OCI-LY1 (cell line): ENCODE data around the gene TMEM44.

Experiments
- H2AFZ ChIP-seq: fragments of 200-600 bp; sonication (generic), shearing (Covaris generic); 2 replicates; pipeline ENCODE4 v1.6.0; 2014; ENCODE audit warnings: antibody characterized with exemption, mild to moderate bottlenecking, low read length
- H3F3A ChIP-seq: fragments of 200-600 bp; sonication (generic), shearing (Covaris generic); 2 replicates; pipeline ENCODE4 v1.6.0; 2014; ENCODE audit warnings: mild to moderate bottlenecking, antibody characterized with exemption, low read length, moderate library complexity; ENCODE audit not compliant: insufficient read depth
- H3K27ac ChIP-seq: fragments of 200-600 bp; sonication (generic); 2 replicates; pipeline ENCODE4 v1.5.1; 2014; ENCODE audit warnings: low read length, mixed run types, mild to moderate bottlenecking, low read depth; ENCODE audit not compliant: poor library complexity, severe bottlenecking
- H3K27me3 ChIP-seq: fragments of 200-600 bp; sonication (generic); 2 replicates; pipeline ENCODE4 v1.6.0; 2014; ENCODE audit warnings: antibody characterized with exemption, mild to moderate bottlenecking, low read length, moderate library complexity; ENCODE audit not compliant: insufficient read depth
- H3K36me3 ChIP-seq: fragments of 200-600 bp; sonication (generic); 2 replicates; pipeline ENCODE4 v1.6.1; 2014; ENCODE audit warnings: mild to moderate bottlenecking, antibody characterized with exemption, low read length, moderate library complexity, mixed read lengths; ENCODE audit not compliant: insufficient read depth
- H3K4me1 ChIP-seq: fragments of 200-600 bp; sonication (generic); 2 replicates; pipeline ENCODE4 v1.5.1; 2014; ENCODE audit warnings: mild to moderate bottlenecking, low read length, moderate library complexity; ENCODE audit not compliant: insufficient read depth, severe bottlenecking
- H3K4me2 ChIP-seq: fragments of 200-600 bp; sonication (generic), shearing (Covaris generic); 2 replicates; pipeline ENCODE4 v1.6.1; 2014; ENCODE audit warnings: low read length
- H3K4me3 ChIP-seq: fragments of 200-600 bp; sonication (generic); 2 replicates; pipeline ENCODE4 v1.5.1; 2014; ENCODE audit warnings: low read length, low read depth, mild to moderate bottlenecking, mixed read lengths; ENCODE audit not compliant: poor library complexity, severe bottlenecking
- H3K79me2 ChIP-seq: fragments of 200-600 bp; shearing (Covaris generic); 2 replicates; pipeline ENCODE4 v1.6.1; 2016; ENCODE audit warnings: mixed run types, low read length, mixed read lengths; ENCODE audit not compliant: insufficient read depth
- H3K9ac ChIP-seq: fragments of 200-600 bp; sonication (generic), shearing (Covaris generic); 2 replicates; pipeline ENCODE4 v1.6.1; 2014; ENCODE audit warnings: mild to moderate bottlenecking, low read length, mixed read lengths
- H3K9me2 ChIP-seq: fragments of 200-600 bp; sonication (generic), shearing (Covaris generic); 2 replicates; pipeline ENCODE4 v1.6.1; 2014; ENCODE audit warnings: low read depth, mild to moderate bottlenecking, low read length, mixed read lengths
- H3K9me3 ChIP-seq: fragments of 200-600 bp; shearing (Covaris generic); 2 replicates; pipeline ENCODE4 v1.6.1; 2014; ENCODE audit warnings: low read length, mixed read lengths
- H4K20me1 ChIP-seq: fragments of 200-600 bp; sonication (generic), shearing (Covaris generic); 2 replicates; pipeline ENCODE4 v1.6.0; 2016; ENCODE audit warnings: mild to moderate bottlenecking, low read length; ENCODE audit not compliant: insufficient read depth
- CTCF ChIP-seq: fragments of 200-600 bp; sonication (generic), shearing (Covaris generic); IDR thresholded peaks from 2 replicates; pipeline ENCODE4 v1.5.1; 2017; ENCODE audit warnings: mild to moderate bottlenecking, antibody characterized with exemption, low read length, moderate library complexity, mixed read lengths
- EZH2 ChIP-seq: fragments of 200-600 bp; sonication (generic), shearing (Covaris generic); IDR thresholded peaks from 2 replicates; pipeline ENCODE4 v1.8.0; 2017; ENCODE audit warnings: borderline replicate concordance, mixed run types, mild to moderate bottlenecking, antibody characterized with exemption, low read length, moderate library complexity, mixed read lengths

TMEM44 gene

GRCh38 chr3:194675081-194675640, 41.9 kb upstream of the TMEM44 start:
- no peaks in the 10 kb centered on the region for H3K9me2 ChIP-seq
- no peaks in the 10 kb centered on the region for H3K36me3 ChIP-seq
- H3K9me3 ChIP-seq, result no peaks in the 10 kb centered on the region
- H3K4me1 ChIP-seq, result peaks cover 17% of the 10 kb centered on the region
- H3K27me3 ChIP-seq, result no peaks in the 10 kb centered on the region
- no peak overlapping the region for H2AFZ ChIP-seq
- H3K79me2 ChIP-seq, result peaks cover 17% of the 10 kb centered on the region
- no peaks in the 10 kb centered on the region for H3F3A ChIP-seq
- TF ChIP-seq CTCF, result no peak
- no peak overlapping the region for H3K9ac ChIP-seq
- no peak overlapping the region for H3K27ac ChIP-seq
- no peak overlapping the region for H3K4me3 ChIP-seq
- H3K4me2 ChIP-seq, result no peak overlapping the region
- no peaks in the 10 kb centered on the region for H4K20me1 ChIP-seq

- H3F3A ChIP-seq, result no peaks in the 10 kb centered on the region
- no peaks in the 10 kb centered on the region for H3K27me3 ChIP-seq
- H4K20me1 ChIP-seq, result no peaks in the 10 kb centered on the region
- TF ChIP-seq EZH2, result no peak
- TF ChIP-seq CTCF, result no peak
- no peak overlapping the region for H3K4me3 ChIP-seq
- peaks cover 18% of the 10 kb centered on the region for H3K4me1 ChIP-seq
- no peak overlapping the region for H3K4me2 ChIP-seq
- H3K9ac ChIP-seq, result no peak overlapping the region
- no peaks in the 10 kb centered on the region for H3K9me3 ChIP-seq
- peaks cover 20% of the 10 kb centered on the region for H3K79me2 ChIP-seq
- H3K36me3 ChIP-seq, result peaks cover 13% of the 10 kb centered on the region
- H3K9me2 ChIP-seq, result no peaks in the 10 kb centered on the region
- no peak overlapping the region for H2AFZ ChIP-seq
- H3K27ac ChIP-seq, result no peak overlapping the region
Observed at GRCh38 chr3:194673761-194674160, 40.5 kb upstream of the TMEM44 start.

GRCh38 chr3:194672876-194673275, 39.7 kb upstream of the TMEM44 start:
- H3K27ac ChIP-seq, result no peak overlapping the region
- H2AFZ ChIP-seq, result peak overlapping the region; percentile 95
- H4K20me1 ChIP-seq, result no peaks in the 10 kb centered on the region
- H3K4me3 ChIP-seq, result peak overlapping the region; percentile 84
- H3K9me3 ChIP-seq, result no peaks in the 10 kb centered on the region
- TF ChIP-seq CTCF (no peak), EZH2 (no peak)
- no peaks in the 10 kb centered on the region for H3K27me3 ChIP-seq
- H3K4me2 ChIP-seq, result peak overlapping the region; percentile 63
- peak overlapping the region; percentile 72 for H3K9ac ChIP-seq
- peaks cover 20% of the 10 kb centered on the region for H3K79me2 ChIP-seq
- H3K36me3 ChIP-seq, result peaks cover 22% of the 10 kb centered on the region
- H3K9me2 ChIP-seq, result no peaks in the 10 kb centered on the region
- no peaks in the 10 kb centered on the region for H3F3A ChIP-seq
- peaks cover 18% of the 10 kb centered on the region for H3K4me1 ChIP-seq
